HL-60/S4 (cell line): ENCODE results near the gene CNKSR3.

Experiments used
- in situ Hi-C: fragments of 300-500 bp; cut with MboI; formaldehyde crosslinking; loops from 2 replicates; pipeline ENCODE4 v1.14.3; 2022; ENCODE audit warnings: low sequenced_read_pairs

CNKSR3 gene

GRCh38 chr6:154429711-154430110, 80.8 kb downstream of the CNKSR3 start:
- in situ Hi-C loops: no loop called here

GRCh38 chr6:154428897-154429296, 81.6 kb downstream of the CNKSR3 start:
- in situ Hi-C loops: no loop called here

GRCh38 chr6:154427446-154427845, 83.0 kb downstream of the CNKSR3 start:
- in situ Hi-C loops: no loop called here

GRCh38 chr6:154426997-154427396, 83.5 kb downstream of the CNKSR3 start:
- in situ Hi-C loops: no loop called here

GRCh38 chr6:154425034-154425433, 85.5 kb downstream of the CNKSR3 start:
- in situ Hi-C loops: no loop called here

GRCh38 chr6:154414021-154414813, 96.3 kb downstream of the CNKSR3 start:
- in situ Hi-C loops: no loop called here

GRCh38 chr6:154412106-154412820, 98.2 kb downstream of the CNKSR3 start:
- in situ Hi-C loops: no loop called here

- in situ Hi-C loops: no loop called here
Observed at GRCh38 chr6:154411076-154411475, 99.4 kb downstream of the CNKSR3 start.

- in situ Hi-C loops: no loop called here
Observed at GRCh38 chr6:154410619-154411072, 99.8 kb downstream of the CNKSR3 start.

- in situ Hi-C loops: no loop called here
Observed at GRCh38 chr6:154408891-154409500, 101.5 kb downstream of the CNKSR3 start.

- in situ Hi-C loops: no loop called here
Observed at GRCh38 chr6:154407440-154407839, 103.0 kb downstream of the CNKSR3 start.

GRCh38 chr6:154406869-154407268, 103.6 kb downstream of the CNKSR3 start:
- in situ Hi-C loops: no loop called here

- in situ Hi-C loops: no loop called here
Observed at GRCh38 chr6:154406301-154406700, 104.2 kb downstream of the CNKSR3 start.

- in situ Hi-C loops: no loop called here
Observed at GRCh38 chr6:154404791-154405400, 105.6 kb downstream of the CNKSR3 start.

GRCh38 chr6:154403788-154404187, 106.7 kb downstream of the CNKSR3 start:
- in situ Hi-C loops: no loop called here

GRCh38 chr6:154402081-154402780, 108.3 kb downstream of the CNKSR3 start:
- in situ Hi-C loops: no loop called here

GRCh38 chr6:154399097-154399496, 111.4 kb downstream of the CNKSR3 start:
- in situ Hi-C loops: no loop called here

- in situ Hi-C loops: no loop called here
Observed at GRCh38 chr6:154397491-154398195, 112.8 kb downstream of the CNKSR3 start.

- in situ Hi-C loops: no loop called here
Observed at GRCh38 chr6:154395878-154396277, 114.6 kb downstream of the CNKSR3 start.

GRCh38 chr6:154395316-154395715, 115.2 kb downstream of the CNKSR3 start:
- in situ Hi-C loops: no loop called here
